Measurements from ENCODE around the gene VPREB3.

- TF ChIP-seq CTCF (IDR thresholded peaks at IDR 0.05; ENCODE audit: low read length) (no peak), EZH2 (optimal IDR thresholded peaks at IDR 0.05; ENCODE audit: low read depth, low read length) (no peak)
Measured at GRCh38 chr22:23796461-23796860, 42.2 kb upstream of the VPREB3 start.
